SU-DHL-6 (cell line): ENCODE measurements around the gene TNRC6B.

Experiments used
- H2AFZ ChIP-seq: fragments of 200-600 bp; sonication (generic); 2 replicates; pipeline ENCODE4 v1.6.1; 2014; ENCODE audit warnings: low read depth, mild to moderate bottlenecking, moderate library complexity, mixed read lengths, antibody characterized with exemption, low read length; ENCODE audit not compliant: severe bottlenecking
- H3F3A ChIP-seq: fragments of 200-600 bp; shearing (Covaris generic); 2 replicates; pipeline ENCODE4 v1.6.0; 2016; ENCODE audit warnings: antibody characterized with exemption, mild to moderate bottlenecking; ENCODE audit not compliant: insufficient read depth
- H3K27ac ChIP-seq: fragments of 200-600 bp; sonication (generic); 2 replicates; pipeline ENCODE4 v1.5.1; 2016; ENCODE audit warnings: low read depth, mild to moderate bottlenecking, low read length, moderate library complexity, mixed read lengths
- H3K27me3 ChIP-seq: fragments of 200-600 bp; sonication (generic), shearing (Covaris generic); 2 replicates; pipeline ENCODE4 v1.6.0; 2014; ENCODE audit warnings: mild to moderate bottlenecking, low read length
- H3K36me3 ChIP-seq: fragments of 200-600 bp; sonication (generic); 2 replicates; pipeline ENCODE4 v1.6.1; 2014; ENCODE audit warnings: mild to moderate bottlenecking, low read length, mixed read lengths
- H3K4me2 ChIP-seq: fragments of 300-600, 200-600 bp; shearing (Covaris generic), sonication (generic); 2 replicates; pipeline ENCODE4 v1.6.0; 2014; ENCODE audit warnings: low read length, low read depth, mild to moderate bottlenecking; ENCODE audit not compliant: poor library complexity, severe bottlenecking
- H3K4me3 ChIP-seq: fragments of 200-600 bp; sonication (generic); 2 replicates; pipeline ENCODE4 v1.5.1; 2014; ENCODE audit warnings: antibody characterized with exemption, low read length, mild to moderate bottlenecking, mixed read lengths; ENCODE audit not compliant: insufficient read depth, poor library complexity, severe bottlenecking
- H3K79me2 ChIP-seq: fragments of 200-600 bp; sonication (generic); 2 replicates; pipeline ENCODE4 v1.6.1; 2014; ENCODE audit warnings: mild to moderate bottlenecking, low read length, moderate library complexity; ENCODE audit not compliant: insufficient read depth
- H3K9ac ChIP-seq: fragments of 200-600 bp; sonication (generic); 2 replicates; pipeline ENCODE4 v1.7.0; 2014; ENCODE audit warnings: mild to moderate bottlenecking, low read length
- H3K9me2 ChIP-seq: fragments of 200-600 bp; sonication (generic); replicated peaks from 2 replicates; pipeline ENCODE4 v1.6.1; 2014; ENCODE audit warnings: low read length; ENCODE audit not compliant: insufficient read depth
- H3K9me3 ChIP-seq: fragments of 200-600 bp; sonication (generic); 2 replicates; pipeline ENCODE4 v1.6.1; 2014; ENCODE audit warnings: low read length, mixed read lengths; ENCODE audit not compliant: insufficient read depth
- H4K20me1 ChIP-seq: fragments of 200-600 bp; sonication (generic); 2 replicates; pipeline ENCODE4 v1.6.1; 2014; ENCODE audit warnings: low read depth, mild to moderate bottlenecking, antibody characterized with exemption, low read length, moderate library complexity, mixed read lengths
- EZH2phosphoT487 ChIP-seq: fragments of 200-600 bp; sonication (generic), shearing (Covaris generic); conservative IDR thresholded peaks from 2 replicates; pipeline ENCODE4 v1.6.1; 2018; ENCODE audit warnings: mild to moderate bottlenecking, antibody characterized with exemption, low read length, moderate library complexity, mixed read lengths
- TF ChIP-seq, protein P1 (sequence below): fragments of 200-600 bp; sonication (generic); IDR thresholded peaks from one replicate; pipeline ENCODE4 v1.5.1; 2017; ENCODE audit warnings: antibody characterized with exemption, mild to moderate bottlenecking, low read length, moderate library complexity; ENCODE audit not compliant: insufficient read depth, poor library complexity, severe bottlenecking

Gene TNRC6B

DNA sequence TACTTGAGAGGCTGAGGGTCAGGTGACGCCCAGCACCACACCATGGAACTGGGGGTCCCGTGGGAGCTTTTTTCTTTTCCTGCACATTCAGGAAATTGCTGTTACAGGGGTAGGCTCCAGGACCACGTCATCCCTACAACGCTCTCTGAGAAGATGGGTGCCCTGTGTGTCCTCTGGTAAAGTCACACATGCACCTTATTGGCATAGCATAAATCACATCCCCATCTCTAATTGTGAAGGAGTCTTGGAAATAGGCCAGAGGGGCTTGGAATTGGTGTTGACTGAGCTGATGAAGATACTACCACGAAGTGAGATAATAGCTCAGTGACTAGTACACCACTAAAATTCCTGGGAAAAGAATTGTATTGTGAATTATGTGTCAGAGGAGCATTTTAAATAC is 57.6 kb downstream of the TNRC6B start:
- no peak overlapping the region for H3K4me3 ChIP-seq
- H3K9ac ChIP-seq, result no peak overlapping the region
- H3K4me2 ChIP-seq, result no peak overlapping the region
- no peaks in the 10 kb centered on the region for H3K36me3 ChIP-seq
- no peaks in the 10 kb centered on the region for H3F3A ChIP-seq
- no peak overlapping the region for H3K27ac ChIP-seq
- TF ChIP-seq EZH2phosphoT487, result no peak
- TF ChIP-seq, protein P1, sequence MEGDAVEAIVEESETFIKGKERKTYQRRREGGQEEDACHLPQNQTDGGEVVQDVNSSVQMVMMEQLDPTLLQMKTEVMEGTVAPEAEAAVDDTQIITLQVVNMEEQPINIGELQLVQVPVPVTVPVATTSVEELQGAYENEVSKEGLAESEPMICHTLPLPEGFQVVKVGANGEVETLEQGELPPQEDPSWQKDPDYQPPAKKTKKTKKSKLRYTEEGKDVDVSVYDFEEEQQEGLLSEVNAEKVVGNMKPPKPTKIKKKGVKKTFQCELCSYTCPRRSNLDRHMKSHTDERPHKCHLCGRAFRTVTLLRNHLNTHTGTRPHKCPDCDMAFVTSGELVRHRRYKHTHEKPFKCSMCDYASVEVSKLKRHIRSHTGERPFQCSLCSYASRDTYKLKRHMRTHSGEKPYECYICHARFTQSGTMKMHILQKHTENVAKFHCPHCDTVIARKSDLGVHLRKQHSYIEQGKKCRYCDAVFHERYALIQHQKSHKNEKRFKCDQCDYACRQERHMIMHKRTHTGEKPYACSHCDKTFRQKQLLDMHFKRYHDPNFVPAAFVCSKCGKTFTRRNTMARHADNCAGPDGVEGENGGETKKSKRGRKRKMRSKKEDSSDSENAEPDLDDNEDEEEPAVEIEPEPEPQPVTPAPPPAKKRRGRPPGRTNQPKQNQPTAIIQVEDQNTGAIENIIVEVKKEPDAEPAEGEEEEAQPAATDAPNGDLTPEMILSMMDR, result no peak
- H4K20me1 ChIP-seq, result no peaks in the 10 kb centered on the region
- H3K9me3 ChIP-seq, result no peaks in the 10 kb centered on the region
- no peaks in the 10 kb centered on the region for H3K27me3 ChIP-seq
- no peaks in the 10 kb centered on the region for H3K9me2 ChIP-seq
- peaks cover 46% of the 10 kb centered on the region for H3K79me2 ChIP-seq
- H2AFZ ChIP-seq, result no peak overlapping the region

DNA sequence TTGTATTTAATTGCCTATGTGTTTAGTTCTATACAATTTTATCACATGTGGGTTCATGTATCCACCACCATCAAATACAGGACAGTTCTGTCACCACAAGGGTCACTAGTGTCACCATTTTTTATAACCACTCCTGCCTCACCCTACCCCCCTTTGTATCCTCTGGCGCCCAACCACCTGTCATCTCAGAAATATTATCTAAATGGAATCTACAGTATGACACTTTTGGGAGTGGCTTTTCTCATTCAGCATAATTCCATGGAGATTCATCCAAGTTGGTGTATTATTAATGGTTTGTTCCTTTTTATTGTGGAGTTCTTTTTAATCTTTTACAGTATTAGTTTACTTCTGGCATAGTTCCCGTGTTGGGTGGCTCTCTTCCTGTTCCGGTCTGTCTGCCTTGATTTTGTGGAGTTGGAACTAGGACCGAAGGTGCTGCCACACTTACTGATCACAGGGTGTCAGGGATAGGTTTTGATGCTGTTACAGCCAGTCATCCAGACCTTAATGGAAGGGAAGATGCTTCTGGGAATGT is 58.5 kb downstream of the TNRC6B start:
- Histone ChIP-seq H3K79me2 (peaks cover 51% of the 10 kb centered on the region), H3K27me3 (no peaks in the 10 kb centered on the region), H3K27ac (no peak overlapping the region)

DNA sequence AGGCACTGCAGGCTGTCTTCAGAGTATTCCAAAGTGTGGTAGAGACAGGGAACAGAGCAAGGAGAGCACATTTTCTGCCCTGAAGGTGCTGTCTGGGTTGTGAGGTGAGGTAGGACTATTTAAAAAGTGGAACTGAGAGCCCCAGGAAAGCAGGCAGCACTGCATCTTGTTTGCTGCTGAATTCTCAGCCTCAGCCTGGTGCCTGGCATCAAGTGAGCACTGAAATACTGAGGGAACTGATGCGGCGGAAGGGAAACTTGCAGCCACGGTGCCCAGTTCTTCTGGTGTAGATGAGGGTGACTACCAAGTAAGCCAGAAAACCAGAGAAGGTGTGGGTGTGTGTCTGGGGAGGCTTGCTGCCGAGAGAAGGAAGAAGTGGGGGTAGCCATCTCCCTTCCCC is 59.5 kb downstream of the TNRC6B start:
- Histone ChIP-seq H4K20me1 (no peaks in the 10 kb centered on the region; the same call in 1 of the 2 replicates), H3K9me3 (no peaks in the 10 kb centered on the region), H3K9ac (no peak overlapping the region), H3K36me3 (no peaks in the 10 kb centered on the region), H3K27ac (no peak overlapping the region), H3K4me3 (no peak overlapping the region), H3F3A (no peaks in the 10 kb centered on the region), H3K27me3 (no peaks in the 10 kb centered on the region), H2AFZ (no peak overlapping the region), H3K79me2 (peaks cover 54% of the 10 kb centered on the region), H3K9me2 (no peaks in the 10 kb centered on the region), H3K4me2 (no peak overlapping the region)
- TF ChIP-seq EZH2phosphoT487, result no peak
- TF ChIP-seq, protein P1, result no peak

More for the DNA sequence above, 58.5 kb downstream of the TNRC6B start:
- H3K36me3 ChIP-seq, result no peaks in the 10 kb centered on the region
- no peaks in the 10 kb centered on the region for H3F3A ChIP-seq
- H3K4me2 ChIP-seq, result no peak overlapping the region
- no peaks in the 10 kb centered on the region for H3K9me2 ChIP-seq
- no peaks in the 10 kb centered on the region; the same call in 1 of the 2 replicates for H4K20me1 ChIP-seq
- no peaks in the 10 kb centered on the region for H3K9me3 ChIP-seq
- no peak overlapping the region for H2AFZ ChIP-seq
- no peak overlapping the region for H3K9ac ChIP-seq
- no peak overlapping the region for H3K4me3 ChIP-seq
- TF ChIP-seq, protein P1, result no peak
- no peak for TF ChIP-seq EZH2phosphoT487
